NOMO-1 treated with dmso at 0.1 percent for 144 hours (cell line): Measurements from ENCODE around the gene PIK3R5.
"Not testable (repeated sequence)": the region's sequence is repeated elsewhere in the genome, so short reads cannot be mapped to it uniquely, and the experiment has no call there.

Experiments used
- DNase-seq: peaks from one replicate; lab custom pipeline; 2025; ENCODE audit not compliant: unreplicated experiment; lab: John Stamatoyannopoulos, UW

The PIK3R5 gene

GRCh38 chr17:8861495-8862181 lies 103.9 kb downstream of the PIK3R5 start:
- no peak for DNase-seq

DNA sequence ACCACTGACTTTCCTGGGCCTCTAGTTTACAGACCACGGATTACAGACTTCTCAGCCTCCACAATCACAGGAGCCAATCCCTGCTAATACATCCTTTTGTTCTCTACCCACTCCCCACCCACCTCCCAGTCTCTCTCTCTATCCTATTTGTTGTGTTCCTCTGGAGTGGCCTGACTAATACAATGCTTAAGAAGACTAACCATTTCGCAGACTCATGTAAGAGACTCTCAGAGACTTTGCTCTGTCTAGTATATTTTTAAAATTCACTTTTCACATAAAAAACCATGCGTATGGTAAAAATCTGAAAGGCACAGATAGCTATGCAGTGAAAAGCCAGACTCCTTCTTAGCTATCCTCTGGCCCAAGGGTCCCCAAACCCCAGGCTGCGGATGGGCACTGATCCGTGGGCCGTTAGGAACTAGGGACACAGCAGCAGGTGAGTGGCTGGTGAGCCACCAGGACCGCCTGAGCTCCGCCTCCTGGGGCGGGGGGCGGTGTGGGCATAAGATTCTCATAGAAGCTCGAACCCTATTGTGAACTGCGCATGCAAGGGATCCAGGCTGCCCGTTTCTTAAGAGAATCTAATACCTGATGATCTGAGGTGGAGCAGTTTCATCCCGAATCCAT lies 105.6 kb downstream of the PIK3R5 start:
- DNase-seq = no peak

- DNase-seq = peak; percentile 22
Observed at GRCh38 chr17:8859027-8859803, 106.3 kb downstream of the PIK3R5 start.

DNA sequence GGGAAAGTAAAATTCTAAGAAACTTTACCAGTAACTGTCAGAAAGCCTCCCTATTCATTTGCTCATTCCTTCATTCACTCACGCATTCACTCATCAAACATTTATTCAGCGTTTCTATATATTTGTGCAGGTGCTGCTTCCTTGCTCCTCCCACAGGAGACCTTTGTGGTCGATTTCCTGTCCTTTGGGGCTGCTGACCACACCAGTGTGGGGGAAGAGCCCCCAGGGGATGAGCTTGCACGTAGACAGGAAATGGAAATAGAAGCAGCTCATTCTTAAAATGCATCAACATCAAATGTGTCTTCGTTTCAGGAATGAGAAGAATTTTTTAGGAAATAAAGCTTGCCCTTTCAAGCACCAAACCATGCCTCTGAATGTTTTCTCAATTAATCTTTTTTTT lies 107.6 kb downstream of the PIK3R5 start:
- no peak for DNase-seq

DNA sequence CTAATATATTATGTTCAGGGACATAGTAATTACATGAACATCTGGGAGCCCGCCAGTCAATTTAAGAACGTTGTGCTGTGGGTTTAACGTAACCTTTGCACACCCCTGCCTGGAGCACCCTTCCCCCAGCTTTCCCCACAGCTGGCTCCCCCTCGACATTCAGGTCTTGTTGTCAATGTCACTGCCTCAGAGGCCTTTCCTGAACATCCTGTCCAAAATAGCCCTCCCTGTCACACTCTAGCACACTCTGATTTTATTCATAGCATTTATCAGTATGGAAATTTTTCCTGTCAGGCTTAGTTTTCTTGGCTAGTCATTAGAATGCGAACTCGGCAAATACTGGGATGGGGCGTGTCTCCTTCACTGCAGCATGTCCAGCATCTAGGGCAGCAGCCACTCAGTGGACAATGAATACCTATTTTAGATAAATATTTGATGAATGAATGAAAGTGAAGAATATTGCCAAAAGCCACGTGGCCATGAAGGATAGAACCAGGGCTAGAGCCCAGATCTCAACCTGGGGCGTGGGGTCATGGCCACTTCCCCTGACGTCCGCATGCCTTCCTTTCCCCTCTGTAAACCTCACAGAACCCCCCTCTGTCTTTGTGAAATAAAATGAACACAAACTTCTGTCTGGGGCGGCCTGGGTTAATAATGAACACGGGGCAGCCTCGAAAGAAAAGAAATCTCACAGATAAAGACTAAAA lies 108.5 kb downstream of the PIK3R5 start:
- no peak for DNase-seq

DNA sequence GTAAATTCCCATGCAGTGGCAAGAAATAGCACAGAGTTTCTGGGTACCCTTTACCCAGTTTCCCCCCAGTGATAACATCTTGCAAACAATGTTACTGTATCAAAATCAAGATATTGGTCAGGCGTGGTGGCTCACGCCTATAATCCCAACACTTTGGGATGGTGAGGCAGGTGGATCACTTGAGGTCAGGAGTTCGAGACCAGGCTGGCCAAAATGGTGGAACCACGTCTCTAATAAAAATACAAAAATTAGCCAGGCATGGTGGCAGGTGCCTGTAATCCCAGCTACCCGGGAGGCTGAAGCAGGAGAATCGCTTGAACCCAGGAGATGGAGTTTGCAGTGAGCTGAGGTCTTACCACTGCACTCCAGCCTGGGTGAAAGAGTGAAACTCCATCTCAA lies 109.3 kb downstream of the PIK3R5 start:
- DNase-seq = not testable (repeated sequence)

DNA sequence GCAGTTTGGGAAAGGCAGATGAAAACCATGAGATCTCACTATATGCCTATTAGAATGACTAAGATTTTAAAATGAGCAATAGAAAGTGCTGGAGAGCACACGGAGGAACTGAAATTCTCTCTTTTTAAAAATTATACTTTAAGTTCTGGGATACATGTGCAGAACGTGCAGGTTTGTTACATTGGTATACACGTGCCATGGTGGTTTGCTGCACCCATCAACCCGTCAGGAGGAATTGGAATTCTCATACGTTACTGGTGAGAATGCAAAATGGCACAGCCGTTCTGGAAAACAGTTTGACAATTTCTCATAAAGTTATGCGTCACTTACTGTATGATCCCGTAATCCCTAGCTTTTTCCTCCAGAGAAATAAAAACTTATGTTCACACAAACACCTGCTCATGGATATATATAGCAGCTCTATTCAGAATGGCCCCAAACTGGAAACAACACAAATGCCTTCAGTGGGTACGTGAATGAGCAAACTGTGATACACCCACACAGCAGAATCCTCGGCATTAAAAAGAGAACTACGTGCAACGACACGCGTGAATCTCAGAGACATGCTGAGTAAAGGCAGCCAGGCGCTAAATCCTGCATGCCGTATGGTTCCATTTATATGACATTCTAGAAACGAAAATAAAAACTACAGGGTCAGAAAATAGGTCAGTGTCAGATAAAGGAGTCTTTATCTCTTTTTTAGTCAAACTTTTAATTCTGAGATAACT lies 109.9 kb downstream of the PIK3R5 start:
- DNase-seq = no peak

DNA sequence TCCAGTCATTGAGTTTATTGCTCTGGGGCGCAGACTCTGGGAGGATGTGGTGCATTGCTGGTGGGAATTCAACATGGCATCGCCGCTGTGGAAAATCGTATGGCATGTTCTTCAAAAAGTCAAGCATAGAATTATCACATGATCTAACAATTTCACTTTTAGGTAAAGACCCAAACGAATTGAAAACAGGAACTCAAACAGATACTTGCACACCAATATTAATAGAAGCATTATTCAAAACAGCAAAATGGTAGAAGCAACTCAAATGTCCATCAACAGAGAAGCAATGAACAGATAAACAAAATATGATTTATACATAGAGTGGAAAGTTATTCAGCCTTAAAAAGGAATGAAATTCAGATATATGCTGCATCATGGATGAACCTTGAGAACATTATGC lies 113.9 kb downstream of the PIK3R5 start:
- no peak for DNase-seq

DNA sequence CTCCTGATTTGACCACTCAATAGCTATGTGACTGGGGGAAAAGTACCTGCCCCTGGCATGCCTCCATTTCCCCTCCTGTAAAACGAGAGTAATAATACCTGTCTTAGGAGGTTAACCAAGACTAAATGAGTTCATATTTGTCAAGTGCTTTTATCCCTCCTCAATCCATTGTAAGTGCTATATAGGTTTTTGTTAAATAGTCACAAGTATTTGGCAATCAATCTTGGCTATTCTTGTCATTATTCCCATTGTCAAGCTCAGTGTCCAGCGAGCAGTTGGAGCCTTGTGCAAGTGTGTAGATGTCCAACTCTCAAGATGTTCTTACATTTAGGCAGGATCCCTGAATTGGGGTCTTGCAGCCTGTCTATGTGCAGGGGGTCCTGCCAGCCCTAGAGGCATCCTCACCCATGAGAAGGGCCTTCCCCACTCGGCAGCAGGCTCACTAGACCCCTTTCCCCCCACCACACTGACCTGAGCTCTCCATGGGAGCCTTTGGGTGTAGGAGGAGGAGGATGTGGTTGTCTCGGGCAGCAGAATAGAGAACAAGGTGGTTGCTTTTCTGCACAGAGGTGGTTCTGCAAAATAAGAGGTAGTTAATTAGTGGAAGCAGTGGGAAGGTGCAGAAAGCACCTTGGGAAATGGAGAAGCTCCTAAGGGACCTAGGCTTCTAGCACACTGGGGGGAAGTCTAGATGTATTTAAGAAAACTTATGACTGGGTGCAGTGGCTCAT lies 116.0 kb downstream of the PIK3R5 start:
- DNase-seq = no peak

GRCh38 chr17:8847891-8848290 lies 117.6 kb downstream of the PIK3R5 start:
- DNase-seq = no peak

DNA sequence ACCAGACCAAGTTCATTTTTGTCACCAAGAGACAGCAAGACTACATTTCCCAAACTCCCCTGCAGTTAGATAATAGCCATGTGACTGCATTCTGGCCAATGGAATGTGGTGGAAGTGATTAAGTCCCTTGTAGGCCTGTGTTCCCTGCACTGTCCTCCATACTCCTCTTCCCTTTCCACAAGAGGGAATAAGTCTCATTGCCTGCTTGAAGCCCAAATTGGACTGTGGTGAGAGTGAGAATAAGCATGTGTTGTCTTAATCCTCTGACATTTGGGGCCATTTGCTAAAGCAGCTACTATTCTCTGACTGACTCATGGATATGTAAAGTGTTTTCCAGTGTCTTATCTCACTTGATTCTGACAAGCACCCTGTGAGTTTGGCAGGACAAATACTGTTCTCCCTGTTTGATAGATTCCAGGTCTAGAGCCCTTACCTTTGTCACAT lies 118.7 kb downstream of the PIK3R5 start:
- no peak for DNase-seq

DNA sequence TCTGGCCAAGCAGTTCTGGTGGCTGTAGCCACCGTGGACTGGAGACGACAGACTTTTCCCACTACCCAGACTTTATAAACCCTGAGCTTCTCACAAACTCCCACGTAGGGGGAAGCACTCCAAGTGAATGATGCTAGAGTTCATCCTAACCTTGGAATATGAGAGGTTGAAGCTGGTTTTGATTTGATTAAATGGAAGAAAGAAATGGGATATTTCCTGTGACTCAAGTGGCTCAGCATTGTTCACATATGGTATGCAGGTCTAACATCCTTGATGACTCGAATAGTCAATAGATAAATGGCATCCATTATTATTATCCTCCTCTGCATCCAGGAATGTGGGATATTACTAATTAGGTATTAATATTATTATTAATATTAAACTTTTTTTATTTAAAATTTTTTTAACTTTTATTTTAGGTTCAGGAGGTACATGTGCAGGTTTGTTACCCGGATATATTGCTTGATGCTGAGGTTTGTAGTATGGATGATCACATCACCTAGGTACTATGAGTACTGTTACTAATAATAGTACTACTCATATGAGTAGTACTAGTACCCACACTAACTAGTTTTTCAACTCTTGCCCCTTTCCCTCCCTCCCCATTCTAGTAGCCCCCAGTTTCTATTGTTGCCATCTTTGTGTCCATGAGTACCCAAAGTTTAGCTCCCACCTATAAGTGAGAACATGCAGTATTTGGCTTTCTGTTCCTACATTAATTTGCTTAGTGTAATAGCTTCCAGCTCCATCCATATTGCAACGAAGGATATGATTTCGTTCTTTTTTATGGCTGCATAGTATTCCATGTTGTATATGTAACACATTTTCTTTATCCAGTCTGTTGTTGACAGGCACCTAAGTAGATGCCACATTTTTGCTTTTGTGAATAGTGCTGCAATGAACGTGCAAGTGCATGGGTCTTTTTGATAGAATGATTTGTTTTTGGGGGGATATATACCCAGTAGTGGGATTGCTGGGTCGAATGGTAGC lies 121.0 kb downstream of the PIK3R5 start:
- no peak for DNase-seq

GRCh38 chr17:8843344-8843743 lies 122.2 kb downstream of the PIK3R5 start:
- no peak for DNase-seq

GRCh38 chr17:8841844-8842243 lies 123.7 kb downstream of the PIK3R5 start:
- DNase-seq = no peak

GRCh38 chr17:8839410-8839935 lies 126.0 kb downstream of the PIK3R5 start:
- no peak for DNase-seq

- no peak for DNase-seq
Observed at GRCh38 chr17:8838551-8839095, 126.9 kb downstream of the PIK3R5 start.

GRCh38 chr17:8837563-8838075 lies 127.9 kb downstream of the PIK3R5 start:
- DNase-seq = no peak
